ENCODE measurements around the gene DNAJC5G.
A peak's percentile ranks its signal among the peaks of the same experiment; 100 is the strongest.

DNA sequence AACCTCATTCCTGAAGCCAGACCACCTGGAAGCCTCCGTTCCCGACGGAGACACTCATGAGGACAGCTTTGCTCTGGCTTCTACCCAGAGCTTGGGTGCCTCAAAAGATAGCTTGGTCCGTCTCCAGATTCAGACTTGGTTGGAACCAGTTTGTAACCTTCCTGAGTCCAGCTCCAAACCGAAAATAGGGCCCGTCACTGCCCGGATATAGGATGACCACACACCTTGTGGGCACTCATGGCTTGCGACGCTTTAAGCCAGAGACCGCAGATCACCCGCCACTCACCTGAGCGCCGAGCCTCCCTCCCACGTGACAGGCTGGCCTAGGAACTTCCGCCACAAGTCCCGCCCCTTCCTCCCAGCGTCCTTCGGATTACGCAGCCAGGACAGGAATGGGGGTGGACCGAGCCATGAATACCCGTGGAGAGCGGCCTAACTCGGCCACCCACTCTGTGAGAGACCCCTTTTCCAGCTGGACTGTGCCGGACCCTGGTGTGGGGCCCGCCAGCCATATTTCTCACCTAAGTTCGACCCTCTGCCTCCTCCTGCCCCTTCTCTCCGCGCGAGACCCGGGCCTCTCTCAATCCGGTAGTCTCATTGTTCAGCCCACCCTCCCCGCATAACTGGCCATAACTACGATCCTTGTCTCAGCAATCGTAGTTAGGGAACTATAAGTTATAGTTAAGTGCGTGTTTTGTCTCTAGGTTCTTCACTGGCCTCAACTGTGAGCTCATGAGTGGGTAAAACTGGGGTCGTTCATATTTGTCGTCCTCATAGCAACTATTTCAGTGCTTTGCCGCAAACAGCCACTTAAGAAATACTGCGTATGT is 47.7 kb downstream of the DNAJC5G start, which contains the start of gene MPV17:
- TF ChIP-seq POLR2AphosphoS5 (IDR thresholded peaks at IDR 0.05) (peak; percentile 79 to 93 (median 93)), POLR2A (IDR thresholded peaks at IDR 0.05) (peak; percentile 84)
- TF ChIP-seq, protein P1, sequence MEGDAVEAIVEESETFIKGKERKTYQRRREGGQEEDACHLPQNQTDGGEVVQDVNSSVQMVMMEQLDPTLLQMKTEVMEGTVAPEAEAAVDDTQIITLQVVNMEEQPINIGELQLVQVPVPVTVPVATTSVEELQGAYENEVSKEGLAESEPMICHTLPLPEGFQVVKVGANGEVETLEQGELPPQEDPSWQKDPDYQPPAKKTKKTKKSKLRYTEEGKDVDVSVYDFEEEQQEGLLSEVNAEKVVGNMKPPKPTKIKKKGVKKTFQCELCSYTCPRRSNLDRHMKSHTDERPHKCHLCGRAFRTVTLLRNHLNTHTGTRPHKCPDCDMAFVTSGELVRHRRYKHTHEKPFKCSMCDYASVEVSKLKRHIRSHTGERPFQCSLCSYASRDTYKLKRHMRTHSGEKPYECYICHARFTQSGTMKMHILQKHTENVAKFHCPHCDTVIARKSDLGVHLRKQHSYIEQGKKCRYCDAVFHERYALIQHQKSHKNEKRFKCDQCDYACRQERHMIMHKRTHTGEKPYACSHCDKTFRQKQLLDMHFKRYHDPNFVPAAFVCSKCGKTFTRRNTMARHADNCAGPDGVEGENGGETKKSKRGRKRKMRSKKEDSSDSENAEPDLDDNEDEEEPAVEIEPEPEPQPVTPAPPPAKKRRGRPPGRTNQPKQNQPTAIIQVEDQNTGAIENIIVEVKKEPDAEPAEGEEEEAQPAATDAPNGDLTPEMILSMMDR (IDR thresholded peaks at IDR 0.05) = no peak
